Esophagus squamous epithelium (tissue), 4 donors: ENCODE results near the gene RYR1.
A peak's percentile ranks its signal among the peaks of the same experiment; 100 is the strongest.

Experiments
- POLR2A ChIP-seq, 4 donors: fragments of 450-650 bp; IDR thresholded peaks; one replicate each; pipeline ENCODE4 v1.6.1; 2017; ENCODE audit warnings: antibody characterized with exemption in 4 of 4, mild to moderate bottlenecking in 4 of 4, moderate library complexity in 3 of 4
- TF ChIP-seq, protein P1 (sequence below), 6 experiments: fragments of 450-650 bp in 4 of 6; fragments of 200-600 bp in 2 of 6; sonication (generic) in 2 of 6; IDR thresholded peaks; one replicate each; pipeline ENCODE4 v1.5.1; 2016 to 2019; ENCODE audit warnings: antibody characterized with exemption in 6 of 6, mild to moderate bottlenecking in 4 of 6, moderate library complexity in 4 of 6

DNA sequence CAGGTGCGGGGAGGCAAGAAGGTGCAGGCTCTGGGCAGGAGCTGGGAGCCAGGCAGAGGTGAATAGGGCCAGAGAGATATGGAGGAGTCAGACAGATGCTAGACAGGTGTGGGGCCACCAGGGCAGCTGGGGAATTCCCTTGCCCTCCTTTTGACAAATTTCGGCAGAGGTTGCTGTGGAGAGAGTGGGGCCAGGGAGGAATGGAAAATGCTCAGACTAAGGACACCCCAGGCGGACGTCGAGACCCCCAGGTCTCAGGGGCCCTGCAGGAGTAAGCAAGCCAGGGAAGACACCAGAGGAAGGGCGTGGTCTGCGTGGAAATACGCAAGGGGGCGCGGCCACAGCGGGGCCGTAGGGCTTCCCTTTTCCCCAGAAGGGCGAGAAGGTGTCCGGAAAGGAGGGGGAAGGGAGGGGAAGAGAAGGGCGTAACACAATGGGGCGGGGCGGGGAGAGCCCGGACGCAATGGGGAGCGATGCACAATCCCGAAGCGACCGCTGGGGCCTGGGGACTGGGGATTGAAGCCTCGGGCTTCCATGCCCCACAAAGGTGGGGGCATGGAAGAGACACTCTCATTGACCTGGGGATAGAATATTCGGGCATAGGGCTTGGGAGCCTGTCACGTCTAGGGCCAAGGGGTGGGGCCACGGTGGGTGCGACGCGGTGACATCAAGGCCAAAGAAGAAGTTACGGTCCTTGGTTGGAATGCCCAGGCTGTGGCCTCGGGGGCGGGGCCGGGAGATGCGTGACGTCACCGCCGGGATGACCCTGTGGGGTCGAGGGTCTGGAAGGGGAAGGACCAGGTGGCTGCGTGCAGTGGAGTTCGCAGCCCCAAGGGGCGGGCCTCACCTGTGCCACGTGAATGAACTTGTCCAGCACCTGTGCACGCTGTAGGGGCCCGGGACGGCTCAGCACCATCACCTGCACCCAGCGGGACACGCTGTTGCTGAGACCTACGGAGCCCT is 15.7 kb upstream of the RYR1 start:
- TF ChIP-seq, protein P1, sequence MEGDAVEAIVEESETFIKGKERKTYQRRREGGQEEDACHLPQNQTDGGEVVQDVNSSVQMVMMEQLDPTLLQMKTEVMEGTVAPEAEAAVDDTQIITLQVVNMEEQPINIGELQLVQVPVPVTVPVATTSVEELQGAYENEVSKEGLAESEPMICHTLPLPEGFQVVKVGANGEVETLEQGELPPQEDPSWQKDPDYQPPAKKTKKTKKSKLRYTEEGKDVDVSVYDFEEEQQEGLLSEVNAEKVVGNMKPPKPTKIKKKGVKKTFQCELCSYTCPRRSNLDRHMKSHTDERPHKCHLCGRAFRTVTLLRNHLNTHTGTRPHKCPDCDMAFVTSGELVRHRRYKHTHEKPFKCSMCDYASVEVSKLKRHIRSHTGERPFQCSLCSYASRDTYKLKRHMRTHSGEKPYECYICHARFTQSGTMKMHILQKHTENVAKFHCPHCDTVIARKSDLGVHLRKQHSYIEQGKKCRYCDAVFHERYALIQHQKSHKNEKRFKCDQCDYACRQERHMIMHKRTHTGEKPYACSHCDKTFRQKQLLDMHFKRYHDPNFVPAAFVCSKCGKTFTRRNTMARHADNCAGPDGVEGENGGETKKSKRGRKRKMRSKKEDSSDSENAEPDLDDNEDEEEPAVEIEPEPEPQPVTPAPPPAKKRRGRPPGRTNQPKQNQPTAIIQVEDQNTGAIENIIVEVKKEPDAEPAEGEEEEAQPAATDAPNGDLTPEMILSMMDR (IDR thresholded peaks at IDR 0.05) = peak in 2 of 6 experiments; percentile 6 to 11
- TF ChIP-seq POLR2A (IDR thresholded peaks at IDR 0.05) = no peak
